IPS-18a (cell line): ENCODE data around the gene ZSWIM5.
"Not testable (repeated sequence)": the region's sequence is repeated elsewhere in the genome, so short reads cannot be mapped to it uniquely, and the experiment has no call there.

Experiments
- H3K27ac ChIP-seq: one replicate; pipeline ENCODE4 v1.5.1; 2013; ENCODE audit warnings: low read length
- H3K27me3 ChIP-seq: one replicate; pipeline ENCODE4 v1.6.1; 2013; ENCODE audit warnings: mild to moderate bottlenecking, low read length; ENCODE audit not compliant: control insufficient read depth, insufficient read depth
- H3K36me3 ChIP-seq: one replicate; pipeline ENCODE4 v1.6.1; 2013; ENCODE audit warnings: low read depth, low read length; ENCODE audit not compliant: control insufficient read depth
- H3K4me1 ChIP-seq: one replicate; pipeline ENCODE4 v1.6.1; 2013; ENCODE audit warnings: low read depth, low read length; ENCODE audit not compliant: control insufficient read depth
- H3K4me3 ChIP-seq: one replicate; pipeline ENCODE4 v1.5.1; 2013; ENCODE audit warnings: low read length
- H3K9ac ChIP-seq: one replicate; pipeline ENCODE4 v1.6.1; 2013; ENCODE audit warnings: mild to moderate bottlenecking, low read length, moderate library complexity
- H3K9me3 ChIP-seq: one replicate; pipeline ENCODE4 v1.6.1; 2013; ENCODE audit warnings: low read depth, low read length; ENCODE audit not compliant: control insufficient read depth

ZSWIM5 gene

DNA sequence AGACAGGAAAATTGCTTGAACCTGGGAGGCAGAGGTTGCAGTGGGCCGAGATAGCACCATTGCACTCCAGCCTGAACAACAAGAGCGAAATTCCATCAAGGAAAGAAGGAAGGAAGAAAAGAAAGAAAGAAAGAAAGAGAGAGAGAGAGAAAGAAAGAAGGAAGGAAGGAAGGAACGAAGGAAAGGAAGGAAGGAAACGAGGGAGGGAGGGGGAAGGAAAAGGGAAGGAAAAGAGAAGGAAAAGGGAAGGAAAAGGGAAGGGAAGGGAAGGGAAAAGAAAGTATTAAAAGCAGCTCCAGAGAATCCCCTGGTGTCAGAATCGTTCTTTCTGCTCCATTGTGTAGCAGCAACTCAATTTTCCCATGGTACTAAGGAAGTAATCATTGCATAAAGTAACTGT is 19.2 kb upstream of the ZSWIM5 start:
- H3K27me3 ChIP-seq = no peaks in the 10 kb centered on the region
- no peaks in the 10 kb centered on the region for H3K4me1 ChIP-seq
- no peak overlapping the region for H3K9ac ChIP-seq
- no peaks in the 10 kb centered on the region for H3K9me3 ChIP-seq
- no peak overlapping the region for H3K4me3 ChIP-seq
- H3K36me3 ChIP-seq = no peaks in the 10 kb centered on the region
- no peak overlapping the region for H3K27ac ChIP-seq

DNA sequence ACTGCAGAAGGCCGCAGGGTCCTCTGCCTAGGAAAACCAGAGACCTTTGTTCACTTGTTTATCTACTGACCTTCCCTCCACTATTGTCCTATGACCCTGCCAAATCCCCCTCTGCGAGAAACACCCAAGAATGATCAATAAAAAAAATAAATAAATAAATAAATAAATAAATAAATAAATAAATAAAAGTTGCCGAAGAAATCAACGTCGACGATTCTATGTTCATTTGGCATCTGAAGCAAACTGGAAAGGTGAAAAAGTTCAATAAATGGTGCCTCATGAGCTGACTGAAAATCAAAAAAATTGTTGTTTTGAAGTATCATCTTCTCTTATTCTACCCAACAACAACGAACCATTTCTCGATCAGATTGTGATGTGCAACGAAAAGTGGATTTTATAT is 17.3 kb upstream of the ZSWIM5 start:
- H3K27me3 ChIP-seq, H3K4me1 ChIP-seq, H3K36me3 ChIP-seq, H3K9me3 ChIP-seq, H3K27ac ChIP-seq, H3K9ac ChIP-seq, H3K4me3 ChIP-seq: not testable (repeated sequence)

DNA sequence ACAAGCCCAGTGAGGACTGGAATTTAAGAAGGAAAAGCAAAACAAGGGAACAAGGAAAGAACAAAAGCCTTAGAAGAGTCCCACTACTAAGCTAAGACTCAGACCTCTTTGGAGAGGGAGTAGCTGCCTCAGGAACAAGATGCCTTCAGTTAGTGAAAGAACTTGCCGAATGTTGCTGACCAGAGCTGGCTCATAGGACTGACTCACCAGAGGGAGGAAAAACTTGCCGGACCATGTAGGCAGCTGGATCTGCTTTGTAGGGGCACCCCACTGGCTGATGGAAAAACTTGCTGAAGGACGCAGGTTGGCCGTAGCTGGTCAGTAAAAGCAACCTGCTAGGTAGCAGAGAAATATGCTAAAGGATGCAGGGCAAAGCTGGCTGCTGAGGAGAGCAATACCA is 15.3 kb upstream of the ZSWIM5 start:
- H3K27ac ChIP-seq = no peak overlapping the region
- no peak overlapping the region for H3K4me3 ChIP-seq
- no peak overlapping the region for H3K9ac ChIP-seq
- H3K36me3 ChIP-seq = no peaks in the 10 kb centered on the region
- H3K4me1 ChIP-seq = no peaks in the 10 kb centered on the region
- no peaks in the 10 kb centered on the region for H3K9me3 ChIP-seq
- no peaks in the 10 kb centered on the region for H3K27me3 ChIP-seq

DNA sequence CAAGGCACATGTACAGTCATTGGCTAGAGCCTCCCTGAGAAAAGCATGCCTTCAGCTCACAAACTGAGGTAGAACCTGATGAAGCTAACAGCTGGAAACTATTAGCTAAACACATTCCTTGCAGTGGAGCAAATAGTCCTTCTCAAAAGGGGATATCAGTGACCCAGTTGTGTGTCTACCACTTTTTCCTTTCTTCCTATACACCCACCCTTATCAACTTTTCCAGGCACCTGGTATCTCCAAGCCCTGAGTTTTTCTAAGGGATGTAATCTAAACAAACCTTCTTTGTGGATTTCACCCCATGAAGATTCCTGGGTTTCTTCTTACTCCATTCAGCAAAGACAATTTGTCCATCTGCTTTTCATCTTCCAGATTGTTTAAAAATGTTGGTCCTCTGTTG is 10.5 kb upstream of the ZSWIM5 start:
- Histone ChIP-seq H3K4me1 (no peaks in the 10 kb centered on the region), H3K27ac (no peak overlapping the region), H3K36me3 (no peaks in the 10 kb centered on the region), H3K9ac (no peak overlapping the region), H3K9me3 (no peaks in the 10 kb centered on the region), H3K4me3 (no peak overlapping the region), H3K27me3 (no peaks in the 10 kb centered on the region)

DNA sequence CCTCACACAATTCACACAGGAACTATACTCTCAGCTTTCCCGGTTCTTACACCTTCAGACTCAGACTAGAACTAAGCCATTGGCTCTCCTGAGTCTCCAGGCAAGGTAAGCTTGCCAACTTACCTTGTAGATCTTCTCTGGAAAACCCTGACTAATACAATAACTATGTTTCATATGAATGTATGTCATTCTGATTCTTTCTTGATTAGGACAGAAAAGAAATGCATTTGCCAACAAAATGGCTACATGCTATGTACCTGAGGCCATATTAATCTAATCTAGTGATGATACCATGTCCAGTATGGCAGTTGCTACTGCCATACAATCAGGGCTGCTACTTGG is 9.8 kb upstream of the ZSWIM5 start:
- H3K4me1 ChIP-seq = no peaks in the 10 kb centered on the region
- H3K9ac ChIP-seq = no peak overlapping the region
- H3K4me3 ChIP-seq = no peak overlapping the region
- no peaks in the 10 kb centered on the region for H3K9me3 ChIP-seq
- no peak overlapping the region for H3K27ac ChIP-seq
- no peaks in the 10 kb centered on the region for H3K36me3 ChIP-seq
- H3K27me3 ChIP-seq = no peaks in the 10 kb centered on the region

DNA sequence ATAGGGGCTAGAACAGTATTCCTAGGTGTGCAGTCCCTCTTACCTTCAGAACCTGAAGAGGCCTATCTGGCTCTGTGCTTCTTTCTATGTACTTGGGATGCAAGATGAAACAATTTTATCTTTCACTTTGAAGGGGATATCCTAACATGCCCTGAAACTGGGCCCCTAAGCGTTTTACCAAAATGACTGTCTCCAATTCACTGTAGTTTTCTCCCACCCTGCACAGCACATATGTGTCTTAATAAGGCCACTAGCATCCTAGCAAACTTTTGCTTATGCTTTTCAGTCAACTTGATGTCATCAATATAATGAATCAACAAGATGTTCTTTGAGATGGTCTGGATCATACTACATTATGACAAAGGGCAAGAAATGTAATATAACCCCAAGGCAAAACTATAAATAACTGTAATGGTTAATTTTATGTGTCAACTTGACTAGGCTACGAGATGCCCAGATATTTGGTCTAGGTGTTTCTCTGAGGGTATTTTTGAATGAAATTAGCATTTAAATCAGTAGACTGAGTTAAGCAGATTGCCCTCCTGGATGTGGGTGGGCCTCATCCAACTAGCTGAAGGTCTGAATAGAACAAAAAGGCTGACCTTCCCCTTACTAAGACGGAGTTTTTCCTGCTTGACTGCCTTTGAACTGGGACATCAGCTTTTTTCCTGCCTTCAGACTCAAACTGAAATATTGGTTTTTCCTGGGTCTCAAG is 9.2 kb upstream of the ZSWIM5 start:
- Histone ChIP-seq H3K27ac (no peak overlapping the region), H3K27me3 (no peaks in the 10 kb centered on the region), H3K9ac (no peak overlapping the region), H3K4me1 (no peaks in the 10 kb centered on the region), H3K36me3 (no peaks in the 10 kb centered on the region), H3K9me3 (no peaks in the 10 kb centered on the region), H3K4me3 (no peak overlapping the region)

DNA sequence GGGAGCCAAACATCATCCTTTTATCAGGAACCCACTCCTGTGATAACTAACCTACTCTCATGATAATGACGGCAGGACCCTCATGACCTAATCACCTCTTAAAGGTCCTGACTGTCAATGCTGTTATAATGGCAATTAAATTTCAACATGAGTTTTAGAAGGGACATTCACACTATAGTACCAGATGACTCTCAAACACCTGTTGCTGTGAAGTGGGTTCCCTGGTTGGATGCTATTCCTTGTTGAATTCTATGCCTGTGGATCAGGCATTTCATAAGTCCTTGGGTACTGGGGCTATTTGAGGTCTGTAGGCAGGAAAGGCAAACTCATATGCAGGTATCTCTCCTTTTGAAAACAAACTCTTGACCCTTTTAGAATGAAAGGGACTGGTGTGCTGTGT is 7.5 kb upstream of the ZSWIM5 start:
- Histone ChIP-seq H3K9me3 (no peaks in the 10 kb centered on the region), H3K4me1 (no peaks in the 10 kb centered on the region), H3K4me3 (no peak overlapping the region), H3K36me3 (no peaks in the 10 kb centered on the region), H3K27ac (no peak overlapping the region), H3K9ac (no peak overlapping the region), H3K27me3 (no peaks in the 10 kb centered on the region)

DNA sequence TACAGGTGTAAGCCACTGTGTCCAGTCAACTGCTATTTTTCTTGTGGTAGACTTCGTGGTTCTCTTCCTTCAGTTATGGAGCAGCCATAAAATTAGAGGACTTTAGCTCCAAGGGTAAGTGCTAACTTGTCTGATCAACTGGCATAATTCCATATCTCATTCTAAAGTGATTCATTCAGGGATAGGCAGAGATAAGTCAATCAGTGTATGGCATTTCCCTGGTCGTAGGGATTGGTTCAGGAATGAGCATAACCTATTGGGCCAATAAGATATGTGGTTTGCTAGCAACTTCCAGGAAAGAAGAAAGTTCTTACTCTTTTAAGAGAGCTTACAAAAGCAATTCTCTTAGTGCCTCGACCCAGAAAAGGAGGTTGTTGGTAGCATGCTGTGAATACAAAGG is 4.7 kb upstream of the ZSWIM5 start:
- Histone ChIP-seq H3K36me3 (no peaks in the 10 kb centered on the region), H3K27me3 (peaks cover 21% of the 10 kb centered on the region), H3K9me3 (no peaks in the 10 kb centered on the region), H3K4me3 (no peak overlapping the region), H3K27ac (no peak overlapping the region), H3K9ac (no peak overlapping the region), H3K4me1 (peaks cover 5% of the 10 kb centered on the region)

DNA sequence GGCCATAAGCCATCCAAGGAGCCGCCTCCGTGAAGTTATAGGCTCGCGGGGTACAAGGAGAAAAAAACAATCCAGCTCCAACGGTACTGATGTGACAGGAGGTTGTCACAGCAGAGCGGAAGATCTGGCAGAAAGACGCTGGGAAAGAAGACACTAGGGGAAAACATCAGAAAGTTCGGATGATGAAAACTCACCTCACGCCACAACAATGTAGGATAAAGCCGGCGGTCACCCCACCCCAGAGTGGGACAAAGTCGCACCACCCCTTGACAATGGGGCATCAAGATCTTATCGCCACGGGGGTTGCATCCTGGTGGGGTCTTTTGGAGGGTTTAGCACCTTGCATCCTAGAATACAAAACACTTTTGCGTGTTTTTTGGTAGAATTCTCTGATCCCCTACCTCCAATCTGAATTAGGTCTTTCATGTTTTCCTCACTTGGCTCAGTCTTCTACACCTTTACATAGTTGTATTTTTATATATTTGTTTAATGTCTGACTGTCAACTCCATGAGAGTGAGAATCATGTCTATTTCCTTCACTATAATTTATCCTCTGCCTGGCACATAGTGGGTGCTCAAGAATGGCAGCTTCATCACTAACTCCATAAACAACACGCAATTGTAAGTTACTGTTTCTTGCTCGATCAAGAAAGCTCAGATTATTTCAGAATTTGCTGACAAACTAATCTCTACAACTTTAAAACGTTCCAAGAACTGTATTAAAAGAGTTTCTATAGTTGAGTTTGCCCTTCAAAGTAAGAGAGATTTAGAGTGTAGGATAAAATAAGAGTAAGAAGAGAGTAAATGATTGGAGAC is 611 bp upstream of the ZSWIM5 start:
- Histone ChIP-seq H3K9ac (no peak overlapping the region), H3K4me1 (peaks cover 16% of the 10 kb centered on the region), H3K9me3 (no peaks in the 10 kb centered on the region), H3K27ac (no peak overlapping the region), H3K4me3 (peak overlapping the region; percentile 58), H3K36me3 (no peaks in the 10 kb centered on the region), H3K27me3 (peaks cover 49% of the 10 kb centered on the region)

DNA sequence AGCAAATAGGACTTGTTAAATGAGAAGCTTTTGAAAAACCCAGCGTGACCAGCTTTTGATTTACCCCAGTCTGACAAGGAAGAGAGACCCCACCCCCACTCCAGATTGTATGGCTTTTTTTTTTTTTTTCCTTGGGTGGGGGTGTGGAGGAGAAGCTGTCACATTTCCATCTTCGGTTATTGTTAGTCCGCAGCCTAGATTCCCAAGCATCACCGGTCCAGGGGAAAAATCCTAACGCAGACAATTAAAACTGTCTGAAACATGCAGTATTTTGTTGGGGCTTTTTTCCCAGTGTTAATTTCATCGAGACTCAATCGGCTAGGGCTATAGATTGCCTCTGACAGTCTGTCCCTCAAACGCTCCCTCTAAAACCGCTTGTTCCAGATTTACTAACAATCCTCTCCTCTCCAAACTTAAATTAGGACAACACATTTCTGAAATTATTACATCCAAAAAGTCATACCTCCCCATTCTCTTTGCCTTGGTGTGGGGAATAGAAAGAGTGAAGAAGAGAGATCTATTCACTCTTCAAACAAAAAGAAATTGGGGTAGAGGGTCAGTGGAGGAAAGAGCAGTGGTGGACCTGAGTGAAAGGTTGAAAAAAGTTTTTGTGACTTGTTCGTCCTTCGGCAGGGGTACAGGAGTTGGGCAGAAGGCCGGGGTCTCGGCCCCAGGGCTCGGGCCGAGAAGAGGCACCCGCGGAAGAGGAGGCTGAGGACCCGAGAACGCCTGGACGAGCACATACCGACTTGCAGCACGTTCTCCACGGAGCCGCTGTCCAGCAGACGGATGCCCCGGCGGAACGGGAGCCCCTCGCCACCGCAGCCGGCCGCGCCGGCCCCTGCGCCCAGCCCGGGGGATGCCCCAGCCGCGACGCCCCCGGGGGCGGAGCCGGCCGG is 1.1 kb downstream of the ZSWIM5 start:
- H3K36me3 ChIP-seq = no peaks in the 10 kb centered on the region
- H3K4me1 ChIP-seq = peaks cover 16% of the 10 kb centered on the region
- no peak overlapping the region for H3K27ac ChIP-seq
- peaks cover 49% of the 10 kb centered on the region for H3K27me3 ChIP-seq
- H3K9ac ChIP-seq = peak overlapping the region; percentile 2
- no peaks in the 10 kb centered on the region for H3K9me3 ChIP-seq
- peak overlapping the region; percentile 71 for H3K4me3 ChIP-seq

DNA sequence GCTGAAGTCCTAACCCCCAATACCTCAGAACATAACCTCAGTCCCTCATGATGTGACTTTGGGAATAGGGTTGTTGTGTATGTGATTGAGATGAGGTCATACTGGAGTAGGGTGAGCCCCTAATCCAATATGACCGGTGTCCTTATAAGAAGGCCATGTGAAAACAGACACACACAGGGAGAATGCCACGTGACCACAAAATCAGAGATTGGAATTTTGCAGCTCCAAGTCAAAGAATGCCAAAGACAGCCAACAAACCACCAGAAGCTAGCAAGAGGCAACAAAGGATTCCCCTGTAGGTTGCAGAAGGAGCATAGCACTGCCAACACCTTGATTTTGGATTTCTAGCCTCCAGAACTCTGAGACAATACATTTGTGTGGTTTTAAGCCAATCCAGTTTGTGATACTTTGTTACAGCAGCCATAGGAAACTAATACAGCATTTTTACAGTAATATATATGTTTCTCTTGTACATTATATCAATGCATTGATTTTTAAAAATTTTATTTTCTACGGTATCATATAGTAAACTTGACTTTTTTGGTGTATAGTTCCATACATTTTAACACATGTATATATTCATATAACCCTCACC is 5.4 kb downstream of the ZSWIM5 start:
- H3K9me3 ChIP-seq = no peaks in the 10 kb centered on the region
- no peak overlapping the region for H3K27ac ChIP-seq
- no peak overlapping the region for H3K4me3 ChIP-seq
- no peak overlapping the region for H3K9ac ChIP-seq
- H3K27me3 ChIP-seq = peaks cover 28% of the 10 kb centered on the region
- H3K36me3 ChIP-seq = no peaks in the 10 kb centered on the region
- H3K4me1 ChIP-seq = peaks cover 11% of the 10 kb centered on the region
